Bronchial epithelial cell (primary cell): Measurements from ENCODE around the gene GSG1L. TPM values are rescaled to one million over a fixed set of nuclear protein-coding genes. Genes with fewer than 3 reads are reported as not detected.

Experiments
- DNase-seq: peaks from one replicate; pipeline ENCODE4 v3.0.0-alpha.2; 2010; ENCODE audit warnings: low read depth
- FAIRE-seq: peaks from 2 replicates; lab custom pipeline; 2011; peaks lifted over from hg19 to GRCh38; lab: Jason Lieb, UNC
- H3K27me3 ChIP-seq: 2 replicates; pipeline ENCODE4 v1.5.1; 2011; ENCODE audit warnings: low read length; ENCODE audit not compliant: control insufficient read depth, insufficient read depth
- H3K36me3 ChIP-seq: 2 replicates; pipeline ENCODE4 v1.5.1; 2011; ENCODE audit warnings: low read length; ENCODE audit not compliant: control insufficient read depth, insufficient read depth
- H3K4me3 ChIP-seq: 2 replicates; pipeline ENCODE4 v1.5.1; 2011; ENCODE audit warnings: mild to moderate bottlenecking, low read depth, low read length, control low read depth
- total RNA-seq: library from RNA; depleted of rRNA; stranded (reverse); fragments of >200 nt; gene quantifications from 2 replicates; pipeline ENCODE4 v1.2.1, GENCODE V29; 2014
- TF ChIP-seq, protein P1 (sequence below): IDR thresholded peaks from 2 replicates; pipeline ENCODE4 v1.5.1; 2011; ENCODE audit warnings: mild to moderate bottlenecking, moderate library complexity, low read length, control low read depth, inconsistent platforms; ENCODE audit not compliant: insufficient read depth, severe bottlenecking

GSG1L gene
- total RNA-seq, 1 donor from 2014 or later, result not detected

DNA sequence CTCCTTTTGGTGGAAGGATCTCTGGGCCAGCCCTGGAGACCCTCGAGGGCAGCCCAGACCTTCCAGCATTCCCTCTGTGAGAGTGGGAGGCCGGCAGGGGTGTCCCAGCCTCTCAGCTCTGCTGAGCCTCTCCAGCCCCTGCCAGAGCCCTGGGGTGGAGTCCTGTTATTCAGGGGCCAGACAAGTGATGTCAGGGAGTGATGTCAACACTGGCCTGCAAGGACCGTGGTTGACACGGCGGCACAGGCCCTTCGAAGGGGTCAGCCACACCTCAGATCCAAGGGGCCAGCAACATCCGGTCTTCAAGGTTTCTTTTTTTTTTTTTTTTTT, 282.4 kb downstream of the GSG1L start:
- no peak for DNase-seq

DNA sequence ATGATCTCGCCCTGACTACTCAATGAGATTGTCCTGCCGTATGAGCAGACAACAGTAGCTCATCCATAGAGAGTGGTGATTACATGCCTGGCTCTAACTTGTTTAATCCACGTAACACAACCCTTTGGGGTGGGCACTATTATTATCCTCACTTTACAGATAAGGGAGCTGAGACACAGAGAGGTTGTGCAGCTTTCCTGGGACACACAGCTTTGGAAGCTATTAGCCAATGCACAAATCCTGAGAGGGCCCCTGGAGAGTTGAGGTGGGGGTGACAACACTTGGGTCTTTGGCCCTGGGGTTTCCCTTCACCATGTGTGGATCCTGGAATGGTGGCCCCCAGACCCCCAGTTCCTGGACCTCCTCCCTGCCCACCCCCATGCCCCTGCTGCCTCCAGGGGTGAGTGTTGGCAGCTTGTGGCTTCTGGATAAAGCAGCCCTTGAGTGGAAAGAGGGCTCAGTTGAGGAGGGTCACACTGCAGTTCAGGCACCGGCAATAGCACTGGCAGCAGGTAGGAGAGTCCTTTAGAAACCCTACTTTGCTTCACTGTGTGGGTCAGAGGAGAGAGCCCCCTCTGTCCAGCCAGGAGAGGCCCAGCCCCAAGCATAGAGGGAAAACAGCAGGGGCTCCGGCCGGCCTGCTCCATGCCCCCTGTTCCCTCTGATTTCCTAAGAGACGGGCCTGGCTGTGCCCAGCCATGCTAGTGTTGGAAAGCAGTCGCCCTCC, 282.9 kb downstream of the GSG1L start:
- no peaks in the 10 kb centered on the region for H3K36me3 ChIP-seq
- TF ChIP-seq, protein P1, sequence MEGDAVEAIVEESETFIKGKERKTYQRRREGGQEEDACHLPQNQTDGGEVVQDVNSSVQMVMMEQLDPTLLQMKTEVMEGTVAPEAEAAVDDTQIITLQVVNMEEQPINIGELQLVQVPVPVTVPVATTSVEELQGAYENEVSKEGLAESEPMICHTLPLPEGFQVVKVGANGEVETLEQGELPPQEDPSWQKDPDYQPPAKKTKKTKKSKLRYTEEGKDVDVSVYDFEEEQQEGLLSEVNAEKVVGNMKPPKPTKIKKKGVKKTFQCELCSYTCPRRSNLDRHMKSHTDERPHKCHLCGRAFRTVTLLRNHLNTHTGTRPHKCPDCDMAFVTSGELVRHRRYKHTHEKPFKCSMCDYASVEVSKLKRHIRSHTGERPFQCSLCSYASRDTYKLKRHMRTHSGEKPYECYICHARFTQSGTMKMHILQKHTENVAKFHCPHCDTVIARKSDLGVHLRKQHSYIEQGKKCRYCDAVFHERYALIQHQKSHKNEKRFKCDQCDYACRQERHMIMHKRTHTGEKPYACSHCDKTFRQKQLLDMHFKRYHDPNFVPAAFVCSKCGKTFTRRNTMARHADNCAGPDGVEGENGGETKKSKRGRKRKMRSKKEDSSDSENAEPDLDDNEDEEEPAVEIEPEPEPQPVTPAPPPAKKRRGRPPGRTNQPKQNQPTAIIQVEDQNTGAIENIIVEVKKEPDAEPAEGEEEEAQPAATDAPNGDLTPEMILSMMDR, result no peak
- peak; percentile 18 for FAIRE-seq
- no peak overlapping the region for H3K4me3 ChIP-seq
- no peaks in the 10 kb centered on the region for H3K27me3 ChIP-seq
- no peak for DNase-seq

More for the DNA sequence above, 282.4 kb downstream of the GSG1L start:
- TF ChIP-seq, protein P1, result no peak
- no peak for FAIRE-seq
- H3K36me3 ChIP-seq, result no peaks in the 10 kb centered on the region
- no peak overlapping the region for H3K4me3 ChIP-seq
- H3K27me3 ChIP-seq, result no peaks in the 10 kb centered on the region

DNA sequence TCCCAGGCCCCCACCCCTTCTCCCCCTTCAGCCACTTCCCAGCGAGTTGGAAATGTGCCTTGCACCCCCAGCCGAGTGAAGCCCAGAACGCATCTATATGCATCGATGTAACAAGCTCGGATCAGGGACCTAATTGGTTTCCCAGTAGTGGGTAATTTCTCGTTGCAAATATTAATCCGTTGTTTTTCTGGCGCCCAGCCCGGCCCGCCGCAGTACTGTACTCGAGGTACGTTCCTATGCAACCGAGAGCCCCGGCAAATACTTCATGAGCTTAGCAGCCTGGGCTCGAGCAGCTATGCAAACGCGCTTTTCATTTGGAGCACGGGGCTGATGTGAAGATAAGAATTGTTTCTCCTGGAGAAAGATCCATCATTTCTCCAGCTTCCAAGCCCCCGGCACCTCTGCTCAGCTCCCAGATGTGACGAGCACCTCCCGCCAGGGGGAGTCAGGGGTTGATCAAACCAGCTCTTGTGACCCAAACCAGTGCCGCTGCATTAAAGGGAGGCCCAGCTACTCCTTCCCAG, 283.8 kb downstream of the GSG1L start:
- H3K27me3 ChIP-seq, result no peaks in the 10 kb centered on the region
- H3K36me3 ChIP-seq, result no peaks in the 10 kb centered on the region
- no peak overlapping the region for H3K4me3 ChIP-seq
- DNase-seq, result peak; percentile 29
- TF ChIP-seq, protein P1, result peak; percentile 68
- no peak for FAIRE-seq

DNA sequence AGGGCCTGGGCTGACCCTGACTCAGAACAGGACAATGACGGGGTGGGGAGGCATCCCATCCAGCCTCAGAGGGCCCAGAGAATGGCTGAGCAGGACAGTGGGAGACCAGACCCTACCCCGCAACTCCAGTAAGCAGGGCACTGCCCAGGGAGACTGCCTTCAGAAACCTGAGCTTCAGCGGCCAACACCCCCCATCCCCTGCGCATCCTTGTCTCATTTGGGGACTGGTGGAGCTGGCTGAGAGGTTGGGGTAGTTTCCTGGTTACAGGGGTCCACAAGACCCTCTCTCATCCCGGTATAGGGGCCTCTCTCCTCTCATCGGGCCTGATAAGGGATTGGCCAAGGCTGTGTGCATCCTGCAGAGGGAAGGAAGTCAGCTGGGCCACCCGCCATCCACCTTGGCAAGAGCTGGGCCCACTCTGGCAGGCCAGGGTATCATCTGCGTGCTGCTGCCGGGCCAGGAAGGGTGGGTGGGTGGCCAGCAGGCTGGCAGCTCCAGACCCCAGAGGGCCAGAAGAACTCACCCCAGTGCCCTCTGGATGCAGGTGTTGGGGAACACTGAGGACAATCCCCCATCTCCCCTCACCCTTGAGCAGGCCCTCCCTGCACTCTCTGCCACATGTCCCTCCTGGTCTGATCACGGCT, 284.5 kb downstream of the GSG1L start:
- DNase-seq, result no peak
- no peak for FAIRE-seq
- TF ChIP-seq, protein P1, result no peak
- Histone ChIP-seq H3K36me3 (no peaks in the 10 kb centered on the region), H3K4me3 (no peak overlapping the region), H3K27me3 (no peaks in the 10 kb centered on the region)

DNA sequence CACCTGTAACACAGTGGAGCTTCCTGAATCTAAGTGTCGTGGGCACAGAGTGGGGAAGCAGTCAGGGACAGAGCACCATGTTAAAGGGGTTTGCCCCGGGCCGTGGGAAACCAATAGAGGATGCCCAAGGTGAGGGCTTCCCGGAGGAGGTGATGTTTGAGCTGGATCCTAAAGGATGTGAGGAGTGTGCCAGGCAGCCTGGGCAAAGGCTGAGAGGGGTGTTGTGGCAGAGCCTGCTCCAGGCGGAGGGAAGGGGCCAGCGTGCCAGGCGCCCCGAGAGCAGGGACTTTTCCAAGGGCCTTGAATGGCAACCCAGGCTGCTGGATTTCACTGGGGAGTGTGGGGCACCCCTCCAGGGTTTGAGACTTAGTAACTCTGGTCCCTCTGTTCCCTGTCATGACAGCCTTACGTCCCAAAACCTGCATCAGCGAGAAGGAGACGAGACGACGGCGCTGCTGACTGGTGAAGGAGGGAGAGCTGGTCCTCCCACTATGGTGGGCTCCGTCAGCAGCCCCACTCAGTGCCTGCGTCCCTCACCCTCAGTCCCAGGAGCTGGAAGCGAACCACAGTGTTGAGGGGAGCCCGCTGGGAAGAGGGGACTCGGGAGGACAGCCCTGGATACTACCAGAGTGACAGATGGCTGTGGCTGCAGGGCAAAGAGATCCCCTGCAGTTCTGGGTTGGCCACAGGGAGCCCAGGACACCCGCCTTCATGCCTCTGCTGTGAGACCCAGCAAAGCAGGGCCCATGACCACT, 285.2 kb downstream of the GSG1L start:
- Histone ChIP-seq H3K4me3 (no peak overlapping the region), H3K27me3 (no peaks in the 10 kb centered on the region), H3K36me3 (no peaks in the 10 kb centered on the region)
- no peak for FAIRE-seq
- TF ChIP-seq, protein P1, result no peak
- DNase-seq, result no peak
